DMS53 treated with DMSO at 0.1 percent for 48 hours (cell line): ENCODE results near the gene TUG1.

Experiments
- DNase-seq: peaks from one replicate; lab custom pipeline; 2025; ENCODE audit not compliant: unreplicated experiment; lab: John Stamatoyannopoulos, UW

Gene TUG1

DNA sequence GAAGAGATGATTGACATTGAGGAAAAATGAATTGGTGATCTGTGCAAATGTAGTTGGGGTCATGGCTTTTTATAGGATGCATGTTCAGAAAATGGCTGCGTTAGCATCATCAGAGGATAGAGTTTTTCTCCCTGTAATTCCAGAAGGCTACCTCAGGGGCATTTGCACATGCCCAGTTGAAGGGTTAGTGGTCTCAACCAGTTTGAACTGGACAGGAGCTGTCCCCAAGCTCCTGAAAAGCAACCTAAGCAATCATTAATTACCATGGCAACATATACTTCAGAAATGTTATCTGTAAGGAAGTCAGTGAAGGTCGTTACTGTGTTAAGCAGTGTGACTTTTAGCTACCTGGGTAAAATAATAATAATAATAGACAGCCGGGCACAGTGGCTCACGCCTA lies 29.3 kb downstream of the TUG1 start:
- no peak for DNase-seq

DNA sequence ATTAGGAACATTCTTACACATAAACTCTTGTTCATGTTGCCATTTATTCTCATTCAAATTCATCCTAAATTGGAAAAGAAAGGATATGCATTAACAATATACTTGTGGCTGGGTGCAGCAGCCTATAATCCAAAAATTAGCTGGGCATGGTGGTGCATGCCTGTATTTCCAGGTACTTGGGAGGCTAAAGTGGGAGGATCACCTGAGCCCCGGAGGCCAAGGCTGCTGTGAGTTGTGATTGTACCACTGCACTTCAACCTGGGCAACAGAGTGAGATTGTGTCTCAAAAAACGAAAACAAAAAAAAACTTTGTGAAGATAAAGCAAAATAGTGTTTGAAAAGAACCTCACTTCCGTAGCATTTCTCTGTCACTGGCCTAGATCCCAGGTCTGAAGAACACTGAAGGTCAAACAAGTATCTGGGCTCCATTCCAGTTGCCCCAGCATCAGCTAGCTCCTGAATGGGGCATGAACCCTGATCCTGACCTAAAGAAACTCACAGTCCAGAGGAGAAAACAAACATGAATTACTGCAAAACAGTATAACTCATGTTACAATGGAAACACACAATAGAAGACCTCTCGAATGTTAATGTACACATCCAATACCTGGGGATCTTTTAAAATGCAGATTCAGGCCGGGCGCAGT lies 32.2 kb downstream of the TUG1 start:
- DNase-seq: no peak

DNA sequence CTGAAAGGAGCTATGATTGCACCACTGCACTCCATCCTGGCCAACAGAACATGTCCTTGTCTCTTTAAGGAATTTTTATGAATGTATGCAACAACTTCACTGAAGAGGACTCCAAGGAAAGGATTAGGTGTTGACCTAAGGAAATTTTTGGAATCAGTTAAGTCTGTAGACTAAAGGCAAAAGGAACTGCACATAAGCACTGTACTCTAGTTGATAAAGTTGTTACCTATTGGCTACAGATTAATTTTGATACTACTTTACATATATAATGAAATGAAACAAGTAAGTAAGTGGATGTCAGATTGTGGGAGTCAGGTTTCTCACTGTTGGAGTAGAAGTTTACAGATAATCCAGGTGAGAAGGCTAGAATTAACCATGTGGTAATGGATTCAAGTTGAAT lies 36.5 kb downstream of the TUG1 start:
- DNase-seq: no peak

DNA sequence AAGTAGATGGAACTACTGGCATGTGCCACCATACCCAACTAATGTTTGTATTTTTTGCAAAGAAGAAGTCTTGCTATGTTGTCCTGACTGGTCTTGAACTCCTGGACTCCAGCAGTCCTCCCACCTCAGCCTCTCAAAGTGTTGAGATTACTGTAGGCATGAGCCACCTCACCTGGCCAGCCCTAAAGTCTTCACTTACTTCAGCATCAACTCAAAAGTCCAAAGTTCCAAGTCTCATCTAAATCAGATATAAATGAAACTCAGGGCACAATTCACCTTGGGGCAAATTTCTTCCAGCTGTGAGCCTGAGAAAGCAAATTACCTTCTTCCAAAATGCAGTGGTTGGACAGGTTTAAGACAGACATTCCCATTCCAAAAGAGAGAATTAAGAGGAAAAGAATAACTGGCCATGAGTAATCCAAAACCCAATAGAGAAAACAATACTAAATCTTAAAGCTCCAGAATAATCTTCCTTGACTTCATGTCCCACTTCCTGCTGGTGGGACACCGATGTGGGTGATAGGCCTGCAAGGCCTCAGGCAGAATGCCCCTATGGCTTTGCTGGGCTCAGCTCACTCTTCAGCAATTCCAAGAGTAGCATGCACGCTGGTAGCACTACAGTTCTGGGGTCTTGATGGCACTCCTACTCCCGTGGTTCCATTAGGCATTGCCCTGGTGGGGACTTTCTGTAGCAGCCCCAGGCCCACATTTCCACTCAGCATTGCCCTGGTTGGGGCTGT lies 50.3 kb downstream of the TUG1 start:
- DNase-seq: no peak

DNA sequence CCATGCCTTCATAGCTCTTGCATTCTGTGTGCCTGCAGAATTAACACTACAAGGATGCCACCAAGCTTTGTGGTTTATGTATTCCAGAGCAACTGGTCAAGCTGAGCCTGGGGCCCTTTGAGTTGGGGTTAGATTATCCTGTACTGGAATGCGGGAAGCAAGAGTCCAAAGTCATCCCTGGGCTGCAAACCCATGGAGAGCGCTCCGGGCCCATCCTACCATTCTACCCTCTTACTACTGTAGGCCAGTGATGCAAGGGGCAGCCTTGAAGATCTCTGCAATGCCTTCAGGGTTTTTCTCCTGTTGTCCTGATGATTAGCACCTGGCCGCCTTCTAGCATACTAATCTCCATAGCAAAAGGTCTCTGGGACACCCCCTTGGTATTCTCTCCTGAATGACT lies 51.3 kb downstream of the TUG1 start:
- no peak for DNase-seq

DNA sequence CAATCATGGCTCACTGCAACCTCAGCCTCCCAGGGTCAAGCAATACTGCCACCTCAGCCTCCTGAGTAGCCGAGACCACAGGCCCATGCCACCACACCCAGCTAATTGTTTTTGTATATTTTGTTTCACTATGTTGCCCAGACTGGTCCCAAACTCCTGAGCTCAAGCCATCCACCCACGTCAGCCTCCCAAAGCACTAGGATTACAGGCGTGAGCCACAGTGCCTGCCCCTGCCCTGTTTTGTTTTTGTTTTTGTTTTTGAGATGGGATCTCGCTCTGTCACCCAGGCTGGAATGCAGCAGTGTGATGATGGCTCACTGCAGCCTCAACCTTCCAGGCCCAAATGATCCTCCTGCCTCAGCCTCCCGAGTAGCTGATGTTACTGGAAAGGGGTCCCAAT lies 53.5 kb downstream of the TUG1 start:
- no peak for DNase-seq
